ENCODE measurements around the gene NTRK1.

DNA sequence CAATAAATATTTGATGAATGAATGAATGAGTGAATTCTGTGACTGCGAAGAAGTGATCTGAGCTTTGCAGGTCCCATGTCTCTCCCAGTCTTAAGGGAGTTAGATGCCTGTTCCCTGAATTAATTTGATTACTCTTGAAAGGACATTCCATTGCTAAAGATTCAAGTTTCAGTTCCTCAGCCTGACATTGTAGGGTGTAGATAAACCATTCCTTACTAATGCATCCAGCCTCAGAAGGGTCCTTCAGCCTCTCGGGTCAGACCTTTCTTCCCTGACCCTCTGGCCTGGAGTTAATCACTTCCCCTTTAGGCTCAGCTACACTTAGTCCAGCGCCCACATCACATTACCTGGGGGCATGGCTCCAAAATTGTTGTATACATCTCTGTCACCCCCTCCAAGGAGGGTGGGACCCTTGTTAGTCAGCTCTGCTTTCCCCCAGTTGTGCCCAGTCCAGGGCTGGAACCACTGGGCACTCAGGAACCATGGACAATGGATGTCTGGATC is 4.3 kb upstream of the NTRK1 start:
- TF ChIP-seq, protein P1, sequence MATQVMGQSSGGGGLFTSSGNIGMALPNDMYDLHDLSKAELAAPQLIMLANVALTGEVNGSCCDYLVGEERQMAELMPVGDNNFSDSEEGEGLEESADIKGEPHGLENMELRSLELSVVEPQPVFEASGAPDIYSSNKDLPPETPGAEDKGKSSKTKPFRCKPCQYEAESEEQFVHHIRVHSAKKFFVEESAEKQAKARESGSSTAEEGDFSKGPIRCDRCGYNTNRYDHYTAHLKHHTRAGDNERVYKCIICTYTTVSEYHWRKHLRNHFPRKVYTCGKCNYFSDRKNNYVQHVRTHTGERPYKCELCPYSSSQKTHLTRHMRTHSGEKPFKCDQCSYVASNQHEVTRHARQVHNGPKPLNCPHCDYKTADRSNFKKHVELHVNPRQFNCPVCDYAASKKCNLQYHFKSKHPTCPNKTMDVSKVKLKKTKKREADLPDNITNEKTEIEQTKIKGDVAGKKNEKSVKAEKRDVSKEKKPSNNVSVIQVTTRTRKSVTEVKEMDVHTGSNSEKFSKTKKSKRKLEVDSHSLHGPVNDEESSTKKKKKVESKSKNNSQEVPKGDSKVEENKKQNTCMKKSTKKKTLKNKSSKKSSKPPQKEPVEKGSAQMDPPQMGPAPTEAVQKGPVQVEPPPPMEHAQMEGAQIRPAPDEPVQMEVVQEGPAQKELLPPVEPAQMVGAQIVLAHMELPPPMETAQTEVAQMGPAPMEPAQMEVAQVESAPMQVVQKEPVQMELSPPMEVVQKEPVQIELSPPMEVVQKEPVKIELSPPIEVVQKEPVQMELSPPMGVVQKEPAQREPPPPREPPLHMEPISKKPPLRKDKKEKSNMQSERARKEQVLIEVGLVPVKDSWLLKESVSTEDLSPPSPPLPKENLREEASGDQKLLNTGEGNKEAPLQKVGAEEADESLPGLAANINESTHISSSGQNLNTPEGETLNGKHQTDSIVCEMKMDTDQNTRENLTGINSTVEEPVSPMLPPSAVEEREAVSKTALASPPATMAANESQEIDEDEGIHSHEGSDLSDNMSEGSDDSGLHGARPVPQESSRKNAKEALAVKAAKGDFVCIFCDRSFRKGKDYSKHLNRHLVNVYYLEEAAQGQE (IDR thresholded peaks at IDR 0.05; ENCODE audit: low read depth), result no peak
- no peak for TF ChIP-seq POLR2A (IDR thresholded peaks at IDR 0.05; ENCODE audit: borderline replicate concordance, extremely low read depth, insufficient read depth, insufficient read length)
- TF ChIP-seq, protein P2, sequence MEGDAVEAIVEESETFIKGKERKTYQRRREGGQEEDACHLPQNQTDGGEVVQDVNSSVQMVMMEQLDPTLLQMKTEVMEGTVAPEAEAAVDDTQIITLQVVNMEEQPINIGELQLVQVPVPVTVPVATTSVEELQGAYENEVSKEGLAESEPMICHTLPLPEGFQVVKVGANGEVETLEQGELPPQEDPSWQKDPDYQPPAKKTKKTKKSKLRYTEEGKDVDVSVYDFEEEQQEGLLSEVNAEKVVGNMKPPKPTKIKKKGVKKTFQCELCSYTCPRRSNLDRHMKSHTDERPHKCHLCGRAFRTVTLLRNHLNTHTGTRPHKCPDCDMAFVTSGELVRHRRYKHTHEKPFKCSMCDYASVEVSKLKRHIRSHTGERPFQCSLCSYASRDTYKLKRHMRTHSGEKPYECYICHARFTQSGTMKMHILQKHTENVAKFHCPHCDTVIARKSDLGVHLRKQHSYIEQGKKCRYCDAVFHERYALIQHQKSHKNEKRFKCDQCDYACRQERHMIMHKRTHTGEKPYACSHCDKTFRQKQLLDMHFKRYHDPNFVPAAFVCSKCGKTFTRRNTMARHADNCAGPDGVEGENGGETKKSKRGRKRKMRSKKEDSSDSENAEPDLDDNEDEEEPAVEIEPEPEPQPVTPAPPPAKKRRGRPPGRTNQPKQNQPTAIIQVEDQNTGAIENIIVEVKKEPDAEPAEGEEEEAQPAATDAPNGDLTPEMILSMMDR (IDR thresholded peaks at IDR 0.05 in 2 of 3, conservative IDR thresholded peaks at IDR 0.05 in 1 of 3; ENCODE audit: borderline replicate concordance in 1 of 3, insufficient read depth in 1 of 3, low read depth in 2 of 3, low read length in 2 of 3), result no peak
- TF ChIP-seq POLR2AphosphoS5 (IDR thresholded peaks at IDR 0.05; ENCODE audit: low read depth, low read length), result no peak
- TF ChIP-seq YY1 (IDR thresholded peaks at IDR 0.05; ENCODE audit: extremely low read depth, insufficient replicate concordance, low read depth, low read length), result no peak
- TF ChIP-seq EZH2phosphoT487 (IDR thresholded peaks at IDR 0.05; ENCODE audit: borderline replicate concordance), result no peak
- no peak for TF ChIP-seq EZH2 (IDR thresholded peaks at IDR 0.05)

All from HCT116 (cell line).